Left colon (tissue), 2 donors: ENCODE data around the gene CCDC197. TPM values are rescaled to one million over a fixed set of nuclear protein-coding genes. Genes with fewer than 3 reads are reported as not detected.

Source experiments
- ATAC-seq: fragments of 200-7000 bp; cut with Tn5 transposase; one replicate; pipeline ENCODE4 v1.9.1; 2020; ENCODE audit warnings: mild to moderate bottlenecking, moderate library complexity
- DNase-seq, 2 donors: peaks; one replicate each; pipeline ENCODE4 v3.0.0-alpha.2; 2020
- intact Hi-C, 2 donors: fragments of 100-400 bp; cut with DNase I in 1 of 2; cut with micrococcal nuclease in 1 of 2; formaldehyde crosslinking; loops; one replicate each; pipeline versions ENCODE4 v1.11.2 to v1.14.0; 2022; cut with DNase I, micrococcal nuclease
- total RNA-seq, 2 donors: library from RNA; stranded (reverse); fragmentation: NEBNext Ultra II Directional; extraction: Animal tissue kit (Norgen Biotek cat#: 25700); gene quantifications; one replicate each; pipeline ENCODE4 v1.2.1, GENCODE V29; 2021
- donor health status: DM: no; HTN: no; CAD: no.
- donor health status: DM: yes; HTN: yes; CAD: no.

The CCDC197 gene
- total RNA-seq, 2 donors from 2014 or later: not detected

DNA sequence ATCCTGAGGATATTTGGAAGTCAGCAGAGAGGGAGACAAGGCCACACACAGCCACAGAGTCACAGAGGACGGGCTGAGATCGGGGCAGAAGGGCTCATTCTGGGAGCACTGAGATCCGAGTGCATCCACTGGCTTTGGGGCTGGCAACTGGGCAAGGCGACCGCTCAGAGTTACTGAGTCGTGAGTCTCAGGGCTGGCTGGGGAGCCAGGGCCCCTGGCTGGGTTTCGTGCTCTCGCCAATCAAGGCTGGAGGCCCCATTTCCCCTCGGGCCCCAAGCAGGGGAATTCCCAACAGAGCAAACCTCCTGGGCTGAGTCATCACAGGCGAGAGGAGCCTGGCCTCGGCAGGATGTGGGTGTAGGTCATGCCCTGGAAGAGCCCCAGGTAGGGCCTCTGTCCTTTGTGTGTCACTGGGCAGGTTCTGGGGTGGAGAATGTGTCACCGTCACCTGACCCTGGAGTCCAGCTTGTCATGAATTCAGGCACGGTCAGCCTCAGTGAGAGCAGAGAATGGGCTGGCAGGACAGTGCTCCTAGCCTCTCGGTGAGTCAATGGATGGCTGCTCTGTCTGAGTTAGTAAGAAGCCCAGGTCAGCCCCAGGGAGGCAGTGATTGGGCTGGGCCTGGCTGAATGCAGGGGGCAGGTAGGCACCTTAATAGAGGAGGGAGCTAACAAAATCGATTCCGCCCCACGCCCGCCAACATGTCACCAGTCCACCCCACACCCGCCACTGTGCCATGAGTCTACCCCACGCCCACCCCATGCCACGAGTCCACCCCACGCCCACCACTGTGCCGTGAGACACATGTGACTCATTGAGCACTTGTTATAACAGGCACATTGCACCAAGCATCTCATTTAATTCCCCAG, 37.6 kb upstream of the CCDC197 start:
- intact Hi-C loops: no loop called here
- DNase-seq (peak; percentile 70 to 80), ATAC-seq (peak; percentile 58)

DNA sequence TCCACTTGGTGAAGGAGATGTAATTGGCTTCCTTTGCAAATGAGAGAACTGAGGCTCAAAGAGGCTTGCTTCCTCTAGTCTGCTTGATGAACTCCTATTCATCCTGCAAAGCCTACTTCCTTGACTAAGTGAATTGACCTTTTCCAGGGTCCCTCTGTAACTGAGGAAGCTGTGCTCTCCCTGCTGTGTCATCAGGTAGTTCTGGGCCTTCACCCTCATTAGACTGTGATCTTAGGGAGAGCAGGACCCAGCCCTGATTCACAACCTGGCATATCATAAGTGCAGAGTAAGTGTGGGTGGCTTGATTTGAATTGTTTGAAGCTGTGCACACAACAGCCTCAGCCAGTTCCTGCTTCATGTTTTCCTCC, 37.0 kb upstream of the CCDC197 start:
- DNase-seq (no peak), ATAC-seq (no peak)
- intact Hi-C loops: no loop called here

DNA sequence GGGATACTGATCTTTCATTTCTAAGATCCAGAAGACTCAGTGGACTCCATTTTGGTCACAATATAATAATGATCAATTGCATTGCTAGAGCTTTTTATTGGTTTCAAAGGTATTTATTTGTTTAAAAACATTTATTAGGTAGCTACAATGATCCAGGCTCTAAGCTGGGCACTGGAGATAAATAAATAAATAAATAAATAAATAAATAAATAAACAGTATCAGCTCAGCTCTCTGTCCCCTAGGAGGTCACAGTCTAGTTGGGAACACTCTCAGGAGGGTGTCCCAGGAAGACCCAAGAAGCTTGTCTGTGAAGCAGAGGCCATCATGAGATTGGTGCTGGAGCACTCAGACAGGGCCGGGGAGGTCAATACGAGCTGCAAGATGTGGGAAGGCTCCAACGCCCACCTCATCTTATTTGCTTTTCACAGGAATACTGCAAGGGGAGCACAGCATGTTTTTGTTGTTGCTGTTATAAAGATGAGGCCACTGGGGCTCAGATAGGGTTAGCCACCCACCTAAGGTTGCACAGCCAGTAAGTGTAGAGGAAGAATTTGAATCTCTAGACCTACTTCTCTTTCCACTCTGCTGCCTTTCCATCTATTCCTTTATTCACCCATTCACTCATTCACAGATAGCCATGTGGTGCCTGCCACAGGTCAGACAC, 36.2 kb upstream of the CCDC197 start:
- ATAC-seq (no peak), DNase-seq (no peak)
- intact Hi-C loops: no loop called here

DNA sequence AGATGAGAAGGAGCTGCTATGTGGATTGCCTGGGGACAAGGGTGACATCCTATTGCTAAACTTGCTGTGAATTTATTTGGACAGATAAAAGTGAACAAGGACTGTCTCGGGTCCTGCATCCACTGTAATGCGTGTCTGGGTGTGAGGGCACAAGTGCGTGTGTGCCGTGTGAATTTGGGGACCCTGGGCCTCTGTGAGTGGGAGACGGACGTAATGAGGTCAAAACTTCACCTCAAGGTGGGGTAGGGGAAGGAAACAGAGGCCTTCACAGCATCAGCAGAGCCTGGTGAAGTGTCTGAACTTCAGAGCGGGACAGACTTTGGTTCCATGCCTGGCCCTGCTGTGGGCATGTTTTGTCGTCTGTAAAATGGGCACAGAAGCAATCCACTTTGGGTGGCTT, 35.5 kb upstream of the CCDC197 start:
- intact Hi-C loops: no loop called here
- no peak for ATAC-seq
- no peak for DNase-seq

DNA sequence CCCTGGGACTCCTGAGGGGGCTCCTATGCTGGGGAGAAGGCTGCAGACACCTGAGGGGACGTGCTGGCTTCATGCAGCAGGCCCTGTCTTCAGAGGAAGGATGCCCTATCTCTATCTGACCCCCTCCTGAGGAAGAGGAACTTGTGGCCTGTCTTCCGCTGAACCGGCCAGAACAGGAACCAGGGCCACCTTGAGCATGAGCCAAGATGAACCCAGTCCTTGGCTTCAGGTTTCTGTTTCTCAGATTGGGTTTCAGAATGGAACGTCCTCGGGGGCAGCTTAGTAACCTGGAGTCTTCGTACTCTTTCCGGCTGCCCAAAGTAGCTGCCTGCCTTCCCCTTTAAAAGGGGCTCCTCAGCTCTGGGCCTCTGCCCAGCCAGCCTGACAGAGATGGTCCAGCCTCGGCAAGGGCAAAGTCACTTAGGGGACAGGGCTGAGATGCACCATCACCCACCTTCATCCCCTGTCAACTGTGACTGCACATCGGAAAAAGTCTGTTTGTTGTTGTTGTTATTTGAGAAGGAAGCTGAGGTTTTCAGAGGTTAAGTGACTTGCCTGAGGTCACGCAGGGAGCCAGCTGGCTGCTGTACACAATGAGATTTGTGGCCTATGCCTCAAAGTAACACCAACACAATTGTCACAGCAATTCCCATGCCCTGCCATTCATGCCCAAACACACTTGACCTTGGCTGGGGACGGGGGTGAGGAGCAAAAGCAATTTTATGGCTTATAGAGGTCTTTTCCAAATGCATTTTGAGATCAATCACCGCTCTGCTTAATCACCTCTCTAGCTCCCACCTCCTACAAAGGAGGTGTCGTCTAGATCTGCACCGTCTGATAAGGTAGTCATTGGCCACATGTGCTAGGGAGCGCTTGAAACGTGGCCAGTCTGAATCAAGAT, 34.1 kb upstream of the CCDC197 start:
- DNase-seq: peak; percentile 54 to 58
- ATAC-seq: peak; percentile 51

GRCh38 chr14:93963692-93964091, 33.4 kb upstream of the CCDC197 start:
- no peak for DNase-seq

More for the DNA sequence above, 34.1 kb upstream of the CCDC197 start:
- intact Hi-C loops: no loop called here

DNA sequence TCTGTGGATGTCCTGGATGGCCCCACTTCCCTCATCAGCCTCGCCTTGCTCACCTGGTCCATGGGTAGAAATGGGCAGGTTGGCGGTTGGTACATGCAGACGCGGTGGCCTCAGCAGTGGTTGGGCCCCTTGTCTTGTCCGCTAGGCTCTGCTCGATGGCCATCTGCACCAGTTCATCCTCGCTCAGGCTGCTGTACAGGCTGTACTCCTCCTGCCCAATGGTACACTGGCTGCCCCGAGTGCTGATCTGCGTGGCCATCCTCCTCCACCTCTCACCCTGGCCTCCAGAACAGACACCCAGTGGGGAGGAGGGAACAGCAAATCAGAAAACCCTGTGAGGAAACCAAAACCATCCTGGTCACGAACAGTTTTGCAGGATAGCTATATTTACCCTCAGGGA, 32.8 kb upstream of the CCDC197 start:
- DNase-seq: no peak
- ATAC-seq: no peak
- intact Hi-C loops: no loop called here

More at GRCh38 chr14:93963692-93964091, 33.4 kb upstream of the CCDC197 start:
- intact Hi-C loops: no loop called here
- ATAC-seq: no peak

- ATAC-seq (no peak), DNase-seq (no peak)
- intact Hi-C loops: no loop called here
Observed at GRCh38 chr14:93964820-93965286, 32.2 kb upstream of the CCDC197 start.

DNA sequence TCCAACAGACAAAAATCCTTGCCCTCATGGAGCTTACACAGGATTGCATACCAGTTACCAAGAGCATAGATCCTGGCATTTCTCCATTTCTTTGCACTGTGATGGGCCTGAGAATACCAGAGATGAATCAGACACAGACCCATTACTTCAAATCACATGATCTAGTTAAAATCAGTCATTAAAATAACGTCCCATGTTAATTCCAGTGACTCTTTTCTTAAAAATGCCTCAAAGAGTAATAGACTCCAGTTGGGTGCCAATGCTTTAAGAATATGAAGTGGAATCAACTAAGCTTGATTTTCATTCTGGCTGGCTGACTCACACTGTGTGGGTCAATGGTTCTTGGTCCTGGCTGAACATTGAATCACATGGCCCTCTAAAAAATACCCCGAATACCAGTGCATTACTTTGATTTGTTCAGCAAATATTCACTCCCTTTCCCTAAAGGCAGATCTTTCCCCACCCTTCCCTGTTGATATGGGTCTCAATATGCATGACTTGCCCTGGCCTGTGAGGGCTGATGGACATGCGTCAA, 31.7 kb upstream of the CCDC197 start:
- DNase-seq (no peak), ATAC-seq (no peak)
- intact Hi-C loops: no loop called here

- DNase-seq (no peak), ATAC-seq (no peak)
- intact Hi-C loops: no loop called here
Observed at GRCh38 chr14:93965946-93966474, 31.1 kb upstream of the CCDC197 start.

DNA sequence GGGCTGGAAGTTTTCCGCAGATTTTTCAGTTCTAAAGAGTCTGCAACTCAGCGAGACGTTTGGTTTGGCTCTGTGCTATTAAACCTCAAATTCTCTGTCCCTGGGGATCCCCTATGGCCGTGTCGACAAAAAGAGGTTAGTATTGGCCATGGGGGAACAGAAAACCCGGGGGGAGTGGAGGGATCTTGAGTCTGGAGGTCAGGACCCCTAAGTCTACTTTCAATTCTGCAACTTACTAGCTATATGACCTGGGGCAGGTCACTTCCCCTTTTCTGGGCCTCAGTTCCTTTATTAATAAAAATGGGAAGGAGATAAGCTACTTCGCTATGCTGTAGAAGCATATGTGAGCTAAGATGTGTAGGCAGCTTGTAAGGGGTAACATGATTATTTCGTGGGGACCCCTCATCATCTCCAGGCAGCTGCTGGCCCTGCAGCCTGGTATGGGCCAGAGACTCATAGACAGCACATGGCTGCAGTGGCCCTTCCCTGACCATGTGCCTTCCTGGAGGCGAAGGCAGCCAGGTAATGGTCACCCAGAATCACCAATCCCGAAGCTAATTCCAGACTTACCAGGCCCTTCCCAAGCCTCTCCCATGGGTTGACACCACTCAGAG, 29.4 kb upstream of the CCDC197 start:
- DNase-seq (no peak), ATAC-seq (no peak)
- intact Hi-C loops: no loop called here

GRCh38 chr14:93969082-93969828, 27.8 kb upstream of the CCDC197 start:
- no peak for DNase-seq
- no peak for ATAC-seq
- intact Hi-C loops: no loop called here

DNA sequence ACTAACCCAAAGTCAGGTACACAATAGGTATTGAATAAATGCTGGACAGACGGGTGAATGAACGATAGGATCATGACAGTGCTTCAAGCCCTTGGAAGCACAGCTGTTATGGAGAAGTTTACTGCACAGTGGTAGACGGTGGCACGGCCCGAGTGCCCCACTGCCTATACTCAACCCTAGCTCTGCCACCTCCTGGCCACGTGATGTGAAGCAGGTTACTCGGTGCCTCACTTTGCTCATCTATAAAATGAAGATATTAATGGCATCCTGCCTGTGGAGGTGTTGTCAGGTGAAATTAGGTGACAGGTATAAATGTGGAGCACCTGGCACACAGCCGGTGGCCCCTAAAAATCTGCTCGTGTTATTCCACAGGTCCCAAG, 26.5 kb upstream of the CCDC197 start:
- ATAC-seq (peak; percentile 67), DNase-seq (peak in 1 of 2 donors; percentile 66)
- intact Hi-C loops: no loop called here

DNA sequence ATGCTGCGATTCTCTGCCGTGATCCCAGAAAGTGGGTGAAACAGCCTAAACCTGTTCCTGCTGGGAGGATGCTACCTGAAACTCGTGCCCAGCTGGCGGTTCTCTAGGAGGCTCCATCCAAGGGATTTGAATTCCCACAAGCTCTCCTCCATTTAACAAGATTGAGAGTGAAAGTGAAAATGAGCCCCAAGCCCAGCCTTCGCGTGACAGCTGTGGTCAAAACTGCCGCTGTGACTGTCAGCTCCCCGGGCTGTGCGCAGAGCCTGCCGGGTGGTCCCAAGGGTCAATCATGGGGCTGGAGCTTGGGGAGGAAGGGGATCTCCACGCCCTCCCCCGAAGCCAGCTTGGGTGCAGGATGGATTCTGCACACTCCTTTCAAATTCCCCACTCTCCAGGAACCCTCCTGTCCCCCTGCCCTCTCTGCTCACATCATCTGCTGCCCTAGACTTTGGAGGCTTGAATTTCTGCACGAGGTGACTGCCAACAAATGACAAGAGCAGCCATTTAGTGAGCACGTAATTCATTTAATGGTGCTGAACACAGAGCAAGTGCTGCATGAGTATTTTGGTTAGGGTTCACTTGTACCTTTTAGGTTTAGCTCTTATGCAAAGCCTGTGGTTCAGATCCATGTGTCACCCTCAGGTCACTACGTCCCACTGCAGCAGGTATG, 26.0 kb upstream of the CCDC197 start:
- ATAC-seq (peak; percentile 47), DNase-seq (peak in 1 of 2 donors; percentile 56)
- intact Hi-C loops: no loop called here

DNA sequence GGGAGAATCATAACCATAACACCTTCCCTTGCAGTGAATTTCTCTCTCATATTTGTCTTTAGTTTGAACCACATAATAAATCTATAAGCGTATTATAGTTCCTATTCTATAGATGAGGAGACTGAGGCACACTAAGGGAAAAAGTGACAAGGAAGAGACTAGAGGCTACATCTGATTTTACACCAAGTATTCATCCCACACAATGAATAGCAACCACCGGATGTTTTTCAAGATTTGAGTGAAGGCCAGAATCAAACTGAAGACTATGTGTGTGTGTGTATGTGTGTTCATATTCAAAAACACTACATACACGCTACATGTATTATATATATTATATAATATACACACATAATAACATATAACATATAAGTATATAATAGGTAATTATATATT, 25.5 kb upstream of the CCDC197 start:
- DNase-seq: no peak
- no peak for ATAC-seq
- intact Hi-C loops: no loop called here

GRCh38 chr14:93972618-93973205, 24.4 kb upstream of the CCDC197 start:
- DNase-seq (no peak), ATAC-seq (no peak)
- intact Hi-C loops: no loop called here

DNA sequence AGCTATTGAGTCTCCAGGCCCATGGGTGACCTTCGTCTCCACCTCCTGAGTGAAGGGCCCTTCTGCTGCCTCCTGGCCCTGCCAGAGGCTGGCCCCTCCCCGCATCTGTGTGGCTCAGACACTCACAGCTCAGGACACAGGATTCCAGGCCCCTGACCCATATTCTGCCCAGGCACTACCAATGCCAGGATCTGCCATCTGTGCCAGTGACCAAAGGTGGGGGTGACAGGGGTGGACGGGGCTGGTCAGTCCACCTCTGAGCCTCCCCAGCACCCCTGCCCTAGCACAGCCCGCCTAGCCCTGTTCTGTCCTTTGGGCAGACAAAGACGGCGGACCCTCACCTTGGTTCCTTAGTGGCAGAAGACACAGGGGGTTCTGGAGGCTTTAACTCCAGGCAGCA, 23.5 kb upstream of the CCDC197 start:
- intact Hi-C loops: no loop called here
- DNase-seq (no peak), ATAC-seq (no peak)
